Muscle of leg (tissue), 11 donors: ENCODE results near the gene NCMAP. TPM values are rescaled to one million over a fixed set of nuclear protein-coding genes. Genes with fewer than 3 reads are reported as not detected.
A peak's percentile ranks its signal among the peaks of the same experiment; 100 is the strongest.
"Not testable (repeated sequence)": the region's sequence is repeated elsewhere in the genome, so short reads cannot be mapped to it uniquely, and the experiment has no call there.

Experiments used
- DNase-seq: peaks from one replicate; pipeline ENCODE4 v3.0.0; 2013
- H3K27ac ChIP-seq: one replicate; pipeline ENCODE4 v1.5.1; 2013; ENCODE audit warnings: mild to moderate bottlenecking, low read length, control low read depth
- H3K27me3 ChIP-seq: one replicate; pipeline ENCODE4 v1.6.1; 2013; ENCODE audit warnings: low read length; ENCODE audit not compliant: control insufficient read depth, insufficient read depth
- H3K36me3 ChIP-seq: one replicate; pipeline ENCODE4 v1.6.1; 2013; ENCODE audit warnings: low read length; ENCODE audit not compliant: control insufficient read depth, insufficient read depth
- H3K4me1 ChIP-seq: one replicate; pipeline ENCODE4 v1.6.1; 2013; ENCODE audit warnings: low read length; ENCODE audit not compliant: control insufficient read depth, insufficient read depth
- H3K4me3 ChIP-seq: one replicate; pipeline ENCODE4 v1.5.1; 2013; ENCODE audit warnings: low read length, control low read depth
- H3K9me3 ChIP-seq: replicated peaks from 2 replicates; pipeline ENCODE4 v1.6.1; 2013; ENCODE audit warnings: low read depth, low read length; ENCODE audit not compliant: control insufficient read depth
- WGBS: methylation state at CpG from one replicate; pipeline ENCODE4 v1.1.5; 2013; ENCODE audit warnings: missing lambda C conversion rate; ENCODE audit not compliant: insufficient coverage; 5-methylcytosine and 5-hydroxymethylcytosine counted together
- polyA plus RNA-seq, 8 donors: library from polyadenylated mRNA; unstranded; fragments of 120-200 nt; gene quantifications; one replicate each; pipeline versions ENCODE4 v1.2.1 to v1.2.3, GENCODE V29; 2013; ENCODE audit warnings: inconsistent platforms in 1 of 8, low replicate concordance in 1 of 8; ENCODE audit not compliant: insufficient read length in 8 of 8, insufficient read depth in 1 of 8
- total RNA-seq: library from RNA; stranded (reverse); fragments of 120-200 nt; gene quantifications from one replicate; pipeline ENCODE4 v1.2.4, GENCODE V29; 2013

NCMAP gene
- total and polyA plus RNA-seq, 9 donors: 0.05 to 0.92 (median 0.08) TPM; not detected in 3

DNA sequence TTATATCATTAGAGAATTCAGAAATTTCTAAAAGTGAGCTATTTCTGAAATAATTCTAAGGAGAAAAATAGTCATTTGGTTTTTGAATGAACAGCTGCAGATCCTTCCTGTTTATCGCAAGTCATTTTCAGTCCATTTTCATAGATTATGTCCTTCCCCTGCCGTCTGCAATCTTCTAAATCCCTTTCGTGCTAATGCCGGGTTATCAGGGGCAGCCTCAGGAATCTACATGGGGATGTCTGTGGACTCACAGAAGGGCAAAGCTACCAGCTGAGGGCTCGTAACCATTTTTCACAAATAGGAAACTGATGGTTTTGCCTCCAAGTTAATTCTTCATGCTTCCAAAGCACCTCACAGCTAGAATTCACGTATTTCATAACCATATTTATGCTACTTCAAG lies 30.3 kb upstream of the NCMAP start:
- no peak for DNase-seq
- Histone ChIP-seq H3K27ac (no peak overlapping the region), H3K9me3 (no peaks in the 10 kb centered on the region), H3K27me3 (peaks cover 2% of the 10 kb centered on the region), H3K36me3 (no peaks in the 10 kb centered on the region), H3K4me1 (no peaks in the 10 kb centered on the region), H3K4me3 (no peak overlapping the region)
- 70% methylated on average over 2 of the region's 6 CpGs for WGBS

DNA sequence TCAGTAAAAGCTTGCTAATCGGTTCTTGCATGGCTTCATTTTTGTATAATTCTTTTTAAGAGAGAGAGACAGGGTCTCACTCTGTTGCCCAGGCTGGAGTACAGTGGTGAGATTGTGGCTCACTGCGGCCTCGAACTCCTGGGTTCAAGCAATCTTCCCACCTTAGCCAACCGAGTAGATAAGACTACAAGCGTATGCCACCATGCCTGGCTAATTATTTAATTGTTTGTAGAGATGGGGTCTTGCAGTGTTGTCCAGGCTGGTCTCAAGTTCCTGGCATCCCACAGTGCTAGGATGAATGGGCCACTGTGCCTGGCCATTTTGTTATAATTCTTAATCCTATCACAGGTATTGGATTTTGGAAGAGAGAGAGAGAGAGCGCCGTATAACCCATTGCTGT lies 29.8 kb upstream of the NCMAP start:
- Histone ChIP-seq H3K36me3 (no peaks in the 10 kb centered on the region), H3K27ac (no peak overlapping the region), H3K4me3 (no peak overlapping the region), H3K27me3 (peaks cover 2% of the 10 kb centered on the region), H3K9me3 (no peaks in the 10 kb centered on the region), H3K4me1 (no peaks in the 10 kb centered on the region)
- DNase-seq: no peak
- no CpG with 5 or more reads among the region's 7 CpGs for WGBS

- Histone ChIP-seq H3K4me3 (no peak overlapping the region), H3K27me3 (peaks cover 2% of the 10 kb centered on the region), H3K4me1 (no peaks in the 10 kb centered on the region), H3K36me3 (no peaks in the 10 kb centered on the region), H3K27ac (no peak overlapping the region), H3K9me3 (no peaks in the 10 kb centered on the region)
- no peak for DNase-seq
- WGBS: 100% methylated on average over 1 of the region's 8 CpGs
These were observed 28.8 kb upstream of the NCMAP start for GRCh38 chr1:24526940-24527542.

DNA sequence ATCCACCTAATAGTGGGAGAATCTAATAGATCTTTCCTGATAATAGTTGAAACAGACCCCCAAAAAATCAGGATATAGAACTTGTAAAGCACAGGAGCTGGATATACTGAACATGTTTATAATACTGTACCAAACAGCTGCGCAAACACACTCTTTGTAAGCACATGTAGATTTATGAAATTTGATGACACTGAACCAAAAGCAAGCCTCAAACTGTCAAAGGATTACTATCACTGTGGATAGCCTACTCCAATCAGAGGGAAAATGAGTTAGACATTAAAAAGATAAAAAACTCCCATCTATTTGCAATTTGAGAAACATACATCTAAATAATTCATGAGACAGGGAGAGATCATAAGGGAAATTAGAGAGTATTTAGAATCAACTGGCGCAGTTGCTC lies 27.1 kb upstream of the NCMAP start:
- H3K4me3 ChIP-seq: no peak overlapping the region
- no peaks in the 10 kb centered on the region for H3K9me3 ChIP-seq
- H3K36me3 ChIP-seq: no peaks in the 10 kb centered on the region
- H3K27me3 ChIP-seq: peaks cover 2% of the 10 kb centered on the region
- WGBS: 100% methylated on average over 1 of the region's 2 CpGs
- no peak overlapping the region for H3K27ac ChIP-seq
- DNase-seq: no peak
- H3K4me1 ChIP-seq: no peaks in the 10 kb centered on the region

- H3K27me3 ChIP-seq, H3K36me3 ChIP-seq, H3K4me3 ChIP-seq, DNase-seq, H3K27ac ChIP-seq, H3K9me3 ChIP-seq, H3K4me1 ChIP-seq: not testable (repeated sequence)
- 100% methylated on average over 2 of the region's 7 CpGs for WGBS
These were observed 26.6 kb upstream of the NCMAP start for GRCh38 chr1:24529292-24529691.

GRCh38 chr1:24535021-24535424 lies 20.9 kb upstream of the NCMAP start:
- no peaks in the 10 kb centered on the region for H3K36me3 ChIP-seq
- no peak overlapping the region for H3K27ac ChIP-seq
- H3K4me1 ChIP-seq: no peaks in the 10 kb centered on the region
- no peaks in the 10 kb centered on the region for H3K27me3 ChIP-seq
- H3K4me3 ChIP-seq: no peak overlapping the region
- no peaks in the 10 kb centered on the region for H3K9me3 ChIP-seq
- no peak for DNase-seq
- WGBS: 75% methylated on average over 17 of the region's 21 CpGs

GRCh38 chr1:24535778-24536177 lies 20.1 kb upstream of the NCMAP start:
- H3K9me3 ChIP-seq: no peaks in the 10 kb centered on the region
- 91% methylated on average over 5 of the region's 8 CpGs for WGBS
- H3K27me3 ChIP-seq: no peaks in the 10 kb centered on the region
- H3K4me1 ChIP-seq: no peaks in the 10 kb centered on the region
- no peak overlapping the region for H3K4me3 ChIP-seq
- no peaks in the 10 kb centered on the region for H3K36me3 ChIP-seq
- DNase-seq: no peak
- no peak overlapping the region for H3K27ac ChIP-seq

- Histone ChIP-seq H3K27me3 (no peaks in the 10 kb centered on the region), H3K4me3 (no peak overlapping the region), H3K27ac (no peak overlapping the region), H3K4me1 (no peaks in the 10 kb centered on the region), H3K9me3 (no peaks in the 10 kb centered on the region), H3K36me3 (no peaks in the 10 kb centered on the region)
- DNase-seq: peak; percentile 16
- 24% methylated on average over 4 of the region's 7 CpGs for WGBS
These were observed 19.5 kb upstream of the NCMAP start for GRCh38 chr1:24536391-24536840.

GRCh38 chr1:24540051-24540905 lies 15.6 kb upstream of the NCMAP start:
- Histone ChIP-seq H3K27ac (no peak overlapping the region), H3K27me3 (no peaks in the 10 kb centered on the region), H3K4me3 (no peak overlapping the region), H3K4me1 (no peaks in the 10 kb centered on the region), H3K36me3 (no peaks in the 10 kb centered on the region), H3K9me3 (no peaks in the 10 kb centered on the region)
- WGBS: 87% methylated on average over 3 of the region's 15 CpGs
- no peak for DNase-seq

DNA sequence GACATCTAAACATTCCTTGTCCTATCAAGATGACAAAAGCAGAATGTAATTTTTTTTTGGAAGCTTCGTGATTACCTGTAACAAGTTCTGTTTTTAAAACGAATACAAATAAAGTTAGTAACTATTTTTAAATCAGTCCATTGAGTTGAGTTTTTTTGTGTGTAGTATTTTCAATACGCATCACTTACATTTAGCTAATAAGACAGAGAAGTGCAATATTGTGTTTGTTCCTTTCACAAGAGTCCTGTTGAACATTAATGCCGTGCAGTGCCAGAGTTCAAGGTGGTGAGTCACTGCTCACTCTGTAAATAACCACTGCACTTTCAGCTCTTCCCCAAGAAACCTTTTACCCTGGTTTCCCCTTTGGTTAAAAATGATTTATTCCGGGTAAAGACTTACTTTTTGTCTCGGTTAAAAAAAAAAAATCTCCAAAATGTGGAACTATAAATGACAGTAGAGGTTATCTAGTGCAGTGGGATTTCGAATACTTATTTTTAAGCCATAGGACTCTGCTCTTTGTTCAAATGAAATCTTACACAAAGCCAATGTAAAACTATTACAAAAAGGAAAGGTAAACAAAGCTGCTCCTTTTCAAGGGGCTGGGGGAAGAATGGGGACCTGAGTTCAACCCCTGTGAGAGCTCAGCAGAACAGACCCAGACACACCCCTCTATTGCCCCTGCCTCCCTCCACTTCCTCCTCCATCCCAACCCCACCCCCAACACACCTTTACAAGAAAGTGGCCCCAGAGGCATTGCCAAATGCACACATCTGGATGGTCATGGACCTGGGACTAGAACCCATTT lies 14.8 kb upstream of the NCMAP start:
- Histone ChIP-seq H3K36me3 (no peaks in the 10 kb centered on the region), H3K9me3 (no peaks in the 10 kb centered on the region), H3K27me3 (no peaks in the 10 kb centered on the region), H3K4me3 (no peak overlapping the region), H3K27ac (no peak overlapping the region), H3K4me1 (no peaks in the 10 kb centered on the region)
- no peak for DNase-seq
- no CpG with 5 or more reads among the region's 7 CpGs for WGBS
